Right lobe of liver (tissue), 4 donors: ENCODE measurements around the gene ADAM23.

ENCODE experiments used
- POLR2A ChIP-seq: fragments of 450-650 bp; IDR thresholded peaks from one replicate; pipeline ENCODE4 v1.6.1; 2017; ENCODE audit warnings: antibody characterized with exemption, mild to moderate bottlenecking
- TF ChIP-seq, protein P1 (sequence below), 4 donors: fragments of 200-600 bp in 3 of 4; fragments of 450-650 bp in 1 of 4; IDR thresholded peaks; one replicate each; pipeline versions ENCODE4 v1.5.1 to v1.8.0; 2016 to 2022; ENCODE audit warnings: antibody characterized with exemption in 4 of 4, mild to moderate bottlenecking in 2 of 4
- donor health status: DM: no; HTN: no; CAD: no.
- donor health status: DM: no; HTN: no; CAD: no.
- donor health status: DM: no; HTN: yes; CAD: no.

DNA sequence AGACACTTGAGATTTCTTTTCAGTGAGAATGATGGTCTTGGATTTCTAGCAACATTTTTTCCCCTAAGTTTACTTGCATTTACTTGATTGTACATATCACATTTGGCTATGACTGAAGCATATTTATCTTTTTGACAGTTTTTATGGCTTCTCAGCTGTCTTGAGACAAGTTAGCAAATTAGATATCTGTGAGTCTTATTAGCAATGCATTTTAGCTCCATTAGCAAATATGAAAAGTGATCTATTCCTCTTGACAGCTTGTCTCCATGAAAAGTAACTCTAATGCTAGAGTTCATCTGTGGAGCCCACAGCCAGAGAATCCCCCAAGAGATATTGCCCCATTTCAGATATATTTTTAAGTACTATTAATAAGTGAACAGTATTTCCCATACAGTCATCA lies 126.9 kb downstream of the ADAM23 start:
- TF ChIP-seq, protein P1, sequence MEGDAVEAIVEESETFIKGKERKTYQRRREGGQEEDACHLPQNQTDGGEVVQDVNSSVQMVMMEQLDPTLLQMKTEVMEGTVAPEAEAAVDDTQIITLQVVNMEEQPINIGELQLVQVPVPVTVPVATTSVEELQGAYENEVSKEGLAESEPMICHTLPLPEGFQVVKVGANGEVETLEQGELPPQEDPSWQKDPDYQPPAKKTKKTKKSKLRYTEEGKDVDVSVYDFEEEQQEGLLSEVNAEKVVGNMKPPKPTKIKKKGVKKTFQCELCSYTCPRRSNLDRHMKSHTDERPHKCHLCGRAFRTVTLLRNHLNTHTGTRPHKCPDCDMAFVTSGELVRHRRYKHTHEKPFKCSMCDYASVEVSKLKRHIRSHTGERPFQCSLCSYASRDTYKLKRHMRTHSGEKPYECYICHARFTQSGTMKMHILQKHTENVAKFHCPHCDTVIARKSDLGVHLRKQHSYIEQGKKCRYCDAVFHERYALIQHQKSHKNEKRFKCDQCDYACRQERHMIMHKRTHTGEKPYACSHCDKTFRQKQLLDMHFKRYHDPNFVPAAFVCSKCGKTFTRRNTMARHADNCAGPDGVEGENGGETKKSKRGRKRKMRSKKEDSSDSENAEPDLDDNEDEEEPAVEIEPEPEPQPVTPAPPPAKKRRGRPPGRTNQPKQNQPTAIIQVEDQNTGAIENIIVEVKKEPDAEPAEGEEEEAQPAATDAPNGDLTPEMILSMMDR (IDR thresholded peaks at IDR 0.05), result no peak
- TF ChIP-seq POLR2A, result no peak
